Activated T-cell treated with anti-CD3 and anti-CD28 coated beads, Interleukin-2, amount 50 U/mL, for 24 hours (primary cell): ENCODE measurements around the gene SDCBP2.
"Not testable (repeated sequence)": the region's sequence is repeated elsewhere in the genome, so short reads cannot be mapped to it uniquely, and the experiment has no call there.

Source experiments
- DNase-seq: peaks from one replicate; pipeline ENCODE4 v3.0.0-alpha.2; 2020
- H3K27ac Mint-ChIP-seq: 2 replicates; pipeline ENCODE4 v1.8.0; 2020; ENCODE audit warnings: mild to moderate bottlenecking, mixed read lengths
- H3K27me3 Mint-ChIP-seq: 2 replicates; pipeline ENCODE4 v1.8.0; 2020; ENCODE audit warnings: mixed read lengths
- H3K36me3 Mint-ChIP-seq: 2 replicates; pipeline ENCODE4 v1.8.0; 2020; ENCODE audit warnings: low read depth, mixed read lengths
- H3K4me1 Mint-ChIP-seq: 2 replicates; pipeline ENCODE4 v1.8.0; 2020; ENCODE audit warnings: low read depth, mixed read lengths
- H3K4me3 Mint-ChIP-seq: 2 replicates; pipeline ENCODE4 v1.8.0; 2020; ENCODE audit warnings: mild to moderate bottlenecking, moderate library complexity, mixed read lengths
- H3K9me3 Mint-ChIP-seq: 2 replicates; pipeline ENCODE4 v1.8.0; 2020; ENCODE audit warnings: mixed read lengths

Gene SDCBP2

DNA sequence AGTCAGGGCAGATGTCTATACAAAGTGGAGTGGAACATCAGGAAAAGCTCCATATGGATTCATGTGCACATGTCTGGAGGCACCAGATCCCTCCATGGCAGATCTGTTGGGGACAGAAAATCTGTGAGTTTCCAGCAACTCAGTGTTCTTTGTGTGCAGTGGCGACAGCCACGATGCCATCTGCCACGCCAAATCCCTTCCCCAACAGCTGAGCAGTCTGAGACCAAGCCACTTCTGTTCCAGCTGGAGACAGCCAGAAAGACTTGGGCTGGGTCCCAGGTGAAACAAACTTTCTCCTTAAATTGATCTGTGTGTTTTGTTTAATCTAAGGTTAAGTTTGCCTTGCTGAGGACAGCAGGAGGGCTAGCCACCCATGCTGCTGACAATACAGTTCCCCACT lies 41.0 kb upstream of the SDCBP2 start:
- Mint-ChIP-seq H3K4me3 (no peak overlapping the region), H3K4me1 (peaks cover 49% of the 10 kb centered on the region), H3K9me3 (no peaks in the 10 kb centered on the region), H3K36me3 (peaks cover 97% of the 10 kb centered on the region), H3K27me3 (no peaks in the 10 kb centered on the region), H3K27ac (peak overlapping the region; percentile 85)
- no peak for DNase-seq

DNA sequence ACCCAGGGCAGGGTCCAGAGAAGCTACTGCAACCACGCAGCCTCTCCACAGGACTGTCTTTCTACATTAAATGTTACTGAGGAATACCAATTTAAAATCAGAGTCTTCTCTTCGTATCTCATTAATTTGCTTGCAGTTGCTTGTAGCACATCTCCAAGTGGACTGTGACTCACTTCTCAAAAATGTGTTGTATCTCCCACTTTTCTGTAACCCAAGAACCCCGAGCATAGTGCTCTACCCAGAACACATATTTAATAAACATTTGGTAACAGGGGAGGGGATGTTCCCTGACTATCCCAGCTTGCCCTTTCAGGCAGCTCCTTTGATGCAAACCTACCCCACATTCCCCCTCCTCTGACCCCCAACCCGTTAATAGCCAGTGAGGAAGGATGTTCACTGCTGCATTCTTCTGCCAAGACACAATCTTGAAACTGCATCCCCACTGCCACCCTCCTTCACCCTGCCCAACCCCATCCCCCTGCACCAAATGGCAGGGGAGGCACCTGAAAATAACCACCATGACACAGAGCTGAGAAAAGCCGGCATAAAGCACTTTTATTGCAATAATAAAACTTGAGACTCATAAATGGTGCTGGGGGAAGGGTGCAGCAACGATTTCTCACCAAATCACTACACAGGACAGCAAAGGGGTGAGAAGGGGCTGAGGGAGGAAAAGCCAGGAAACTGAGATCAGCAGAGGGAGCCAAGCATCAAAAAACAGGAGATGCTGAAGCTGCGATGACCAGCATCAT lies 39.7 kb upstream of the SDCBP2 start:
- no peak overlapping the region for H3K4me3 Mint-ChIP-seq
- peaks cover 56% of the 10 kb centered on the region for H3K4me1 Mint-ChIP-seq
- peaks cover 97% of the 10 kb centered on the region for H3K36me3 Mint-ChIP-seq
- DNase-seq = no peak
- H3K27me3 Mint-ChIP-seq = no peaks in the 10 kb centered on the region
- no peaks in the 10 kb centered on the region for H3K9me3 Mint-ChIP-seq
- H3K27ac Mint-ChIP-seq = peak overlapping the region; percentile 79

GRCh38 chr20:1367479-1367878 lies 38.5 kb upstream of the SDCBP2 start:
- Mint-ChIP-seq H3K4me1 (peaks cover 60% of the 10 kb centered on the region), H3K4me3 (no peak overlapping the region), H3K27ac (no peak overlapping the region), H3K9me3 (no peaks in the 10 kb centered on the region), H3K36me3 (peaks cover 98% of the 10 kb centered on the region), H3K27me3 (no peaks in the 10 kb centered on the region)
- DNase-seq = no peak

DNA sequence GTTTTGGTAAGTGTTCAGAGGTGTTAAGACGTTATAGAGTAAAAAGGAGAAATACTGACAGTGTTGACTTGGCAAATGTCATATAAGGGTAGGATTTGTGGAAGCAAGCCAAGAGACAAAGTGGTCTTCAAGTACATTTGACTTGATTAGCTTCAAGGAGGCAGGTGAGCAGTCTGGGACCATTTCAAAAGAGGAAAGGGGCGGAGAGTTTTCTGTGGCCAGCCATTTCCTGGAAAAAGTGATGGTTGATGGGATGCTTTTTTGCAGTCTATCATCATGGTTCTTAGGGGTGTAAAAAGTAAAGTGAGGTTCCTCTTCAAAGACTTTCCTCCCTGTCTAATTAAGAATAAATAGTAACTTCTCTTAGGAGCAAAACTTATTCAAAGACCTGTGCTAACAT lies 35.2 kb upstream of the SDCBP2 start:
- DNase-seq = no peak
- Mint-ChIP-seq H3K36me3 (peaks cover 99% of the 10 kb centered on the region), H3K4me3 (peak overlapping the region; percentile 48), H3K4me1 (peaks cover 75% of the 10 kb centered on the region), H3K9me3 (no peaks in the 10 kb centered on the region), H3K27me3 (no peaks in the 10 kb centered on the region), H3K27ac (peak overlapping the region; percentile 85)

DNA sequence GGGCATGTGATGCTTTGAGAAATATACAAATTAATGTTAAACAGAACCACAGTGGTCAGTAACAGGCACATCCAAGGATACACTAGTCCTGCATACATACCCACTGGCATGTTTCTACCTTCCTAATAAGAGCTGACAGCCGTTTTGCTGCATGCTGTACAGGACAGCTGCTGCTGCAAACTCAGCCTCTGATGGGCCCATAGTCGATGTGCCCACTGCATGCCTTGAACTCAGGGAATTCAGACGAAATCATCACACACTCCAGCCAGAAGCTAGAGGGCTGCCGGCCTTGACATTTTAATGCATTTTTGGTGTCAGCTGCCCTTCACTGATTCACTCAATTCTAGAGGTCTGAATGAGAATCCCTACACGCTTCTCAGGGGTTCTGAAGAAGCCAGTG lies 34.6 kb upstream of the SDCBP2 start:
- Mint-ChIP-seq H3K4me1 (peaks cover 77% of the 10 kb centered on the region), H3K27me3 (no peaks in the 10 kb centered on the region), H3K4me3 (no peak overlapping the region), H3K36me3 (peaks cover 99% of the 10 kb centered on the region), H3K9me3 (no peaks in the 10 kb centered on the region), H3K27ac (peak overlapping the region; percentile 85)
- no peak for DNase-seq

DNA sequence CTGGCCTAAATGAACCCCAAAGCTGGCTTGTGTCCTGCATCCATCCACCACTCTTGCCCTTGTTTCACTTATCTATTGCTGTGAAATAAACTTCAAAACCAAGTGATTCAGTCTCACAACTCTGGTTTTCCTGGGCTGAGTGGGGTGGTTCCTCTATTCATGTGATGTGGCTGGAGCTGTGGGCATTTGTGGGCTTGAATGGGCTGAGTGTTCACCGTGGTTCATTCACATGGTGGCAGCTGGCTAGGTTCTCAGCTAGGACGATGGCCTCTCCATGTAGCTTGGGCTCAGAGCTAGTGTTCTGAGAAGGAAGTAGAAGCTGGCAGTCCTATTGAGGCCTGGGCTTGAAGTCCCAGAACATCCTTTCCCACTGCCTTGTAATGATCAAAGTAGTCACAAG lies 33.5 kb upstream of the SDCBP2 start:
- H3K4me3 Mint-ChIP-seq = no peak overlapping the region
- no peak for DNase-seq
- no peaks in the 10 kb centered on the region for H3K27me3 Mint-ChIP-seq
- H3K4me1 Mint-ChIP-seq = peaks cover 86% of the 10 kb centered on the region
- no peaks in the 10 kb centered on the region for H3K9me3 Mint-ChIP-seq
- peaks cover 99% of the 10 kb centered on the region for H3K36me3 Mint-ChIP-seq
- peak overlapping the region; percentile 85 for H3K27ac Mint-ChIP-seq

DNA sequence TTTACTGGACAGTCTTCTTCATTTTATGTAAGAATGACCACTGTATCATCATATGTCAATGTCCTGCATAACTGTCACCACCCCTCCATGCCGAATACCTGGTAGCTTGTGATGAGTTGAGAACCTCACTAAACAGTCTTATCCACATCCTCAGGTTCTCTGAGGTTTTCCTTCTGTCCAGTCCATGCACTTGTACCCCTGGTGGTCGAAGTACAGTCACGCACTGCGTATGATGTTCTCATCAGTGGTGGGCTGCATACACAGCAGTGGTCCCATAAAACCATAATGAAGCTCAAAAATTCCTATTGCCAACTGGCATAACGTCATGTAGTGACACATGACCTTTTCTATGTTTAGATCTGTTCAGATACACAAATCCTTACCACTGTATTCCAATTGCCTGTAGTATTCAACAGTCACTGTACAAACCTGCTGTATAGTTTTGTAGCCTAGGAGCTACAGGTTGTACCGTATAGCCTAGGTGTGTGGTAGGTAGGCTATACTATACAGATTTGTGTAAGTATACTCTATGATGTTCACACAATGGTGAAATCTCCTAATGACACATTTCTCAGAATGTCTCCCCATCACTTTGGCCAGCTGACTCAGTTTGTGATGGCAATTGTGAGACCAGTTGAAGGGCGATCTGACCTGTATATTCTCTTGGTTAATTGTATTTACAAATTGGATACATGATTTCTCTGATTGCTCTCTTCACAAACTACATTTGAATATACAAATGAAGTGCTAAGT lies 31.3 kb upstream of the SDCBP2 start:
- H3K36me3 Mint-ChIP-seq = peaks cover 93% of the 10 kb centered on the region
- DNase-seq = no peak
- peaks cover 3% of the 10 kb centered on the region for H3K9me3 Mint-ChIP-seq
- peak overlapping the region; percentile 71 for H3K27ac Mint-ChIP-seq
- H3K4me1 Mint-ChIP-seq = peaks cover 84% of the 10 kb centered on the region
- H3K4me3 Mint-ChIP-seq = no peak overlapping the region
- H3K27me3 Mint-ChIP-seq = no peaks in the 10 kb centered on the region

GRCh38 chr20:1357921-1358671 lies 29.2 kb upstream of the SDCBP2 start:
- peaks cover 93% of the 10 kb centered on the region for H3K36me3 Mint-ChIP-seq
- DNase-seq = peak; percentile 42

GRCh38 chr20:1353956-1354355 lies 25.0 kb upstream of the SDCBP2 start:
- peaks cover 29% of the 10 kb centered on the region for H3K4me1 Mint-ChIP-seq
- H3K36me3 Mint-ChIP-seq = peaks cover 79% of the 10 kb centered on the region
- H3K9me3 Mint-ChIP-seq = peaks cover 10% of the 10 kb centered on the region
- DNase-seq = no peak
- H3K27me3 Mint-ChIP-seq = no peaks in the 10 kb centered on the region
- no peak overlapping the region for H3K27ac Mint-ChIP-seq
- no peak overlapping the region for H3K4me3 Mint-ChIP-seq

More at GRCh38 chr20:1357921-1358671, 29.2 kb upstream of the SDCBP2 start:
- Mint-ChIP-seq H3K4me3 (peak overlapping the region; percentile 44), H3K27me3 (no peaks in the 10 kb centered on the region), H3K27ac (peak overlapping the region; percentile 89), H3K4me1 (peaks cover 64% of the 10 kb centered on the region), H3K9me3 (peaks cover 3% of the 10 kb centered on the region)

DNA sequence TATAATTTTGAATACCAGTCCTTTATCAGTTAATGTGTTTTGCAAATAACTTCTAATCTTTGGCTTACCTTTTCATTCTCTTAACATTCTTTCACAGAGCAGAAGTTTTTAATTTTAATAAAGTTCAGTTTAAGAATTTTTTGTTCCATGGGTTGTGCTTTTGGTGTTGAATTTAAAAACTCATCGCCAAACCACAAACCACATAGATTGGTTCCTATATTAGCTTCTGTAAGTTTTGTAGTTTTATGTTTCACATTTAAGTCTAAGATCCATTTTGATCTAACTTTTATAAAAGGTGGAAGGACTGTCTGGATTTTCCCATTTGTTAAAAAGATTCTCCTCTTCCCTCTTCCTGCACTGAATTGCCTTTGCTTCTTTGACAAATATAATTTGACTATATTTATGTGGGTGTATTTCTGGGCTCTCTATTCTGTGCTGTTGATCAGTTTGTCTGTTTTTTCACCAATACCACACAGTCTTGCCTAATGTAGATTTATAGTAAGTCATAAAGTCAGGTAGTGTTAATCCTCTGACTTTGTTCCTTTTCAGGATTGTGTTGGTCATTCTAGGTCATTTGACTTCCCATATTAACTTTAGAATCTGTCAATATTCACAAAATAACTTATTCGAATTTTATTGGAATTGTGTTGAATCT lies 17.5 kb upstream of the SDCBP2 start:
- H3K36me3 Mint-ChIP-seq = peaks cover 22% of the 10 kb centered on the region
- no peak overlapping the region for H3K27ac Mint-ChIP-seq
- DNase-seq = no peak
- H3K4me1 Mint-ChIP-seq = peaks cover 28% of the 10 kb centered on the region
- H3K9me3 Mint-ChIP-seq = peaks cover 19% of the 10 kb centered on the region
- no peak overlapping the region for H3K4me3 Mint-ChIP-seq
- no peaks in the 10 kb centered on the region for H3K27me3 Mint-ChIP-seq

- Mint-ChIP-seq H3K4me1 (peaks cover 28% of the 10 kb centered on the region), H3K27ac (no peak overlapping the region), H3K4me3 (no peak overlapping the region), H3K9me3 (peaks cover 17% of the 10 kb centered on the region), H3K27me3 (no peaks in the 10 kb centered on the region), H3K36me3 (peaks cover 15% of the 10 kb centered on the region)
- DNase-seq = no peak
Observed at GRCh38 chr20:1345756-1346093, 16.8 kb upstream of the SDCBP2 start.

DNA sequence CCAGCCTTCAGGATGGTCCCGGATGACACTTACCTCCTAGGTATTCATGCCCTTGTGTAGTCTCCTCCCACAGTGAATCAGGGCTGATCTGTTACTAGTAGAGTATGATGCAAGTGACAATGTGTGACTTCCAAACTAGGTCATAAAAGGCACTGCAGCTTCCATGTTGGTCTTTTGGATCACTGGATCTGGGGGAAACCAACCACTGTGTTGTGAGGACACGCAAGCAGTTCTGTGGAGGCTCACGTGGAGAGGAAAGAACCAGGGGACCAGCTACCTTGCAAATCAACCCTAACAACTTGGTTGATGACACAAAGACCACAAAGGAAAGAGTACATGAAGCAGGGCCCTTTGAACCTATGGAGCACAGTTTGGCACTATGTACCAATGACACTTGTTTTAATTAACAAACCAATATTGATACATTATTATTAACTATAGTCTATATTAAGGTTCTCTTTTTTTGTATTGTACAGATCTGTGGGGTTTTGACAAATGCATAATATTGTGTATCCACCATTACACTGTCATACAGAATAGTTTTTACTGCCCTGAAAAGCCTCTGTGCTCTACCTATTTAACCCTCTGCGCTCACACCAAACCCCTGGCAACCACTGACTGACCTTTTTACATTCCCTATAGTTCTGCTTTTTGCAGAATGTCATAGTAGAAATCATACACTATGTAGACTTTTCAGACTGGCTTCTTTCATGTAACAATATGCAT lies 16.3 kb upstream of the SDCBP2 start:
- Mint-ChIP-seq H3K9me3 (peaks cover 12% of the 10 kb centered on the region), H3K27ac (no peak overlapping the region), H3K27me3 (no peaks in the 10 kb centered on the region), H3K4me3 (no peak overlapping the region), H3K4me1 (peaks cover 25% of the 10 kb centered on the region), H3K36me3 (peaks cover 10% of the 10 kb centered on the region)
- no peak for DNase-seq

DNA sequence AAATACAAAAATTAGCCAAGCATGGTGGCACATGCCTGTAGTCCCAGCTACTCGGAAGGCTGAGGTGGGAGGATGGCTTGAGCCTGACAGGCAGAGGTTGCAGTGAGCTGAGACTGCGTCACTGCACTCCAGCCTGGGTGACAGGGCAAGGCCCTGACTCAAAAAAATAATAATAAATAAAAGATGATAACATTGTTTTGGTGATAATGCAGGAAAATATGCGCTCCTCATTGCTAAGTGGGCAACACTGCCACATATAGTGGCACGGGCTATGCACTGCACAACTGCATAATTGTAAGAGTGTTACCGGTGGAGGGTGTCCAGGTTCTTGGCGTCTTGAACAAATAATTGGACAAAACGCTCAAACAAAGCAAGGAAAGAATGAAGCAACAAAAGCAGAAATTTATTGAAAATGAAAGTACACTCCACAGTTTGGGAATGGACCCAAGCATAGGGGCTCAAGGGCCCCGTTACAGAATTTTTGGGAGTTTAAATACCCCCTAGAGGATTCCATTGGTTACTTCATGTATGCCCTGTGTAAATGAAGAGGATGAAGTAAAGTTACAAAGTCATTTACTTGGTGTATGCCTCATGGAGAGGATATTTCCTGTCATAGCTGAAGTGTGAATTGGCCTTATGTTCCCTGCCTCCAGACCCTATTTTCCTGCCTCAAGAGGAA lies 14.6 kb upstream of the SDCBP2 start:
- H3K36me3 Mint-ChIP-seq = peaks cover 10% of the 10 kb centered on the region
- H3K9me3 Mint-ChIP-seq = peaks cover 12% of the 10 kb centered on the region
- peaks cover 25% of the 10 kb centered on the region for H3K4me1 Mint-ChIP-seq
- H3K27me3 Mint-ChIP-seq, H3K4me3 Mint-ChIP-seq, DNase-seq: not testable (repeated sequence)
- H3K27ac Mint-ChIP-seq = peak overlapping the region; percentile 38
